ENCODE data around the gene PRRG1. TPM values are rescaled to one million over a fixed set of nuclear protein-coding genes. Genes with fewer than 3 reads are reported as not detected.

PRRG1 gene
- polyA plus RNA-seq, 1 donor from 2014 or later = 9.1 TPM

GRCh38 chrX:37320541-37321203 lies 28.5 kb upstream of the PRRG1 start:
- no peaks in the 10 kb centered on the region for H3F3A ChIP-seq (ENCODE audit: insufficient read depth, low read length, poor library complexity, severe bottlenecking)
- no peaks in the 10 kb centered on the region for H4K20me1 ChIP-seq (ENCODE audit: insufficient read depth)
- no peaks in the 10 kb centered on the region for H3K36me3 ChIP-seq (ENCODE audit: insufficient read depth, low read length)
- no peak overlapping the region for H2AFZ ChIP-seq (ENCODE audit: low read depth, low read length)
- no peak overlapping the region for H3K4me3 ChIP-seq (ENCODE audit: low read length)
- H3K9ac ChIP-seq (ENCODE audit: low read length) = no peak overlapping the region
- no peak overlapping the region for H3K4me2 ChIP-seq (ENCODE audit: low read length)
- H3K27me3 ChIP-seq (ENCODE audit: insufficient read depth, low read depth, low read length) = no peaks in the 10 kb centered on the region
- H3K9me3 ChIP-seq (ENCODE audit: low read length) = no peaks in the 10 kb centered on the region
- H3K9me2 ChIP-seq (ENCODE audit: insufficient read depth, low read length) = no peaks in the 10 kb centered on the region
- H3K79me2 ChIP-seq (replicated peaks; ENCODE audit: insufficient read depth, low read length) = no peaks in the 10 kb centered on the region
- no peak overlapping the region for H3K27ac ChIP-seq (ENCODE audit: low read length)
- TF ChIP-seq MXI1 (conservative IDR thresholded peaks at IDR 0.05; ENCODE audit: poor library complexity, severe bottlenecking) = no peak
- TF ChIP-seq CTCF (IDR thresholded peaks at IDR 0.05; ENCODE audit: poor library complexity, severe bottlenecking) = no peak
- TF ChIP-seq REST (IDR thresholded peaks at IDR 0.05; ENCODE audit: borderline replicate concordance) = no peak
- no peak for TF ChIP-seq TAF1 (IDR thresholded peaks at IDR 0.05; ENCODE audit: low read depth)

- H4K20me1 ChIP-seq (ENCODE audit: insufficient read depth) = no peaks in the 10 kb centered on the region
- H2AFZ ChIP-seq (ENCODE audit: low read depth, low read length) = no peak overlapping the region
- no peak overlapping the region for H3K27ac ChIP-seq (ENCODE audit: low read length)
- H3K4me2 ChIP-seq (ENCODE audit: low read length) = no peak overlapping the region
- no peak overlapping the region for H3K4me3 ChIP-seq (ENCODE audit: low read length)
- no peaks in the 10 kb centered on the region for H3K9me2 ChIP-seq (ENCODE audit: insufficient read depth, low read length)
- no peaks in the 10 kb centered on the region for H3K27me3 ChIP-seq (ENCODE audit: insufficient read depth, low read depth, low read length)
- H3K79me2 ChIP-seq (replicated peaks; ENCODE audit: insufficient read depth, low read length) = no peaks in the 10 kb centered on the region
- TF ChIP-seq EP300 (conservative IDR thresholded peaks at IDR 0.05; ENCODE audit: poor library complexity, severe bottlenecking) = no peak
- TF ChIP-seq SMC3 (conservative IDR thresholded peaks at IDR 0.05; ENCODE audit: poor library complexity) = no peak
- no peak for TF ChIP-seq TAF1 (IDR thresholded peaks at IDR 0.05; ENCODE audit: low read depth)
- no peak for TF ChIP-seq CTCF (IDR thresholded peaks at IDR 0.05; ENCODE audit: poor library complexity, severe bottlenecking)
- no peak for TF ChIP-seq EZH2 (IDR thresholded peaks at IDR 0.05; ENCODE audit: borderline replicate concordance, insufficient read depth, low read length, poor library complexity, severe bottlenecking)
- TF ChIP-seq MXI1 (conservative IDR thresholded peaks at IDR 0.05; ENCODE audit: poor library complexity, severe bottlenecking) = no peak
- TF ChIP-seq REST (IDR thresholded peaks at IDR 0.05; ENCODE audit: borderline replicate concordance) = no peak
- TF ChIP-seq RAD21 (conservative IDR thresholded peaks at IDR 0.05) = no peak
- no peak for TF ChIP-seq POLR2AphosphoS5 (IDR thresholded peaks at IDR 0.05)
- no peaks in the 10 kb centered on the region for H3K9me3 ChIP-seq (ENCODE audit: low read length)
- H3F3A ChIP-seq (ENCODE audit: insufficient read depth, low read length, poor library complexity, severe bottlenecking) = no peaks in the 10 kb centered on the region
- no peak overlapping the region for H3K9ac ChIP-seq (ENCODE audit: low read length)
- H3K36me3 ChIP-seq (ENCODE audit: insufficient read depth, low read length) = no peaks in the 10 kb centered on the region
These were observed 18.5 kb upstream of the PRRG1 start for GRCh38 chrX:37330642-37331041.

All from neural cell (in vitro differentiated cells).